ENCODE measurements around the gene ZNF143. TPM values are rescaled to one million over a fixed set of nuclear protein-coding genes. Genes with fewer than 3 reads are reported as not detected.

Gene ZNF143
- total and polyA plus RNA-seq, 2 of the 13 experiments (the other 11 are each of a cell fraction or from before 2014, with no cell fraction given): 22.4 to 35.6 TPM

GRCh38 chr11:9461063-9461759 lies 399 bp downstream of the ZNF143 start (continued):
- no peak for TF ChIP-seq ZNF383 (CRISPR knock-in tag; IDR thresholded peaks at IDR 0.05; ENCODE audit: borderline replicate concordance)
- TF ChIP-seq RBM39 (IDR thresholded peaks at IDR 0.05; ENCODE audit: low read depth, low read length, poor library complexity, severe bottlenecking): peak; percentile 76
- no peak; a peak in 1 of 4 replicates for TF ChIP-seq NR2F1 (CRISPR knock-in tag; IDR thresholded peaks at IDR 0.05)
- TF ChIP-seq DMTF1 (CRISPR knock-in tag; IDR thresholded peaks at IDR 0.05): no peak
- no peak for TF ChIP-seq THYN1 (CRISPR knock-in tag; IDR thresholded peaks at IDR 0.05; ENCODE audit: borderline replicate concordance, low read depth)
- TF ChIP-seq ZSCAN29 (CRISPR knock-in tag; conservative IDR thresholded peaks at IDR 0.05): no peak
- no peak for TF ChIP-seq ZNF713 (CRISPR knock-in tag; IDR thresholded peaks at IDR 0.05)
- TF ChIP-seq ZNF598 (CRISPR knock-in tag; IDR thresholded peaks at IDR 0.05; ENCODE audit: borderline replicate concordance): no peak
- TF ChIP-seq HNF1B (CRISPR knock-in tag; IDR thresholded peaks at IDR 0.05): no peak
- peak; percentile 10; the same call in 1 of the 2 replicates for TF ChIP-seq GATAD2A (CRISPR knock-in tag; IDR thresholded peaks at IDR 0.05)
- peak; percentile 39 for TF ChIP-seq SPEN (CRISPR knock-in tag; IDR thresholded peaks at IDR 0.05; ENCODE audit: low read depth)
- TF ChIP-seq PAWR (CRISPR knock-in tag; IDR thresholded peaks at IDR 0.05; ENCODE audit: borderline replicate concordance): no peak
- no peak for TF ChIP-seq RORA (CRISPR knock-in tag; IDR thresholded peaks at IDR 0.05)
- TF ChIP-seq MAZ (IDR thresholded peaks at IDR 0.05; ENCODE audit: borderline replicate concordance, low read depth, low read length): peak; percentile 40; the same call in 1 of the 2 replicates
- TF ChIP-seq MAZ (CRISPR knock-in tag; IDR thresholded peaks at IDR 0.05; ENCODE audit: low read depth): peak; percentile 47; the same call in 1 of the 2 replicates
- TF ChIP-seq PHF21A (CRISPR knock-in tag; IDR thresholded peaks at IDR 0.05): no peak
- no peak for TF ChIP-seq HNF4A (CRISPR knock-in tag; IDR thresholded peaks at IDR 0.05)
- TF ChIP-seq BCLAF1 (IDR thresholded peaks at IDR 0.05): no peak
- no peak for TF ChIP-seq MAFG (CRISPR knock-in tag; IDR thresholded peaks at IDR 0.05)
- TF ChIP-seq NR2F6 (IDR thresholded peaks at IDR 0.05): no peak
- TF ChIP-seq NR2F6 (CRISPR knock-in tag; IDR thresholded peaks at IDR 0.05): no peak
